ENCODE results near the gene TM7SF2. TPM values are rescaled to one million over a fixed set of nuclear protein-coding genes. Genes with fewer than 3 reads are reported as not detected.

The TM7SF2 gene
- polyA plus RNA-seq, 3 donors = 68.6 to 89.4 (median 70.8) TPM

- DNase-seq (ENCODE audit: low read depth in 3 of 3, low spot score in 2 of 3) = no peak
Observed at GRCh38 chr11:65127473-65128181, 16.0 kb downstream of the TM7SF2 start.

GRCh38 chr11:65128182-65129145, 16.8 kb downstream of the TM7SF2 start:
- DNase-seq (ENCODE audit: low read depth in 3 of 3, low spot score in 2 of 3) = no peak

- no peak for DNase-seq (ENCODE audit: low read depth in 3 of 3, low spot score in 2 of 3)
Observed at GRCh38 chr11:65129649-65130441, 18.2 kb downstream of the TM7SF2 start.

GRCh38 chr11:65130631-65131416, 19.2 kb downstream of the TM7SF2 start:
- no peak for DNase-seq (ENCODE audit: low read depth in 3 of 3, low spot score in 2 of 3)

GRCh38 chr11:65131417-65131776, 19.7 kb downstream of the TM7SF2 start:
- DNase-seq (ENCODE audit: low read depth in 3 of 3, low spot score in 2 of 3) = no peak

GRCh38 chr11:65131895-65132237, 20.2 kb downstream of the TM7SF2 start:
- no peak for DNase-seq (ENCODE audit: low read depth in 3 of 3, low spot score in 2 of 3)

- no peak for DNase-seq (ENCODE audit: low read depth in 3 of 3, low spot score in 2 of 3)
Observed at GRCh38 chr11:65132238-65132987, 20.7 kb downstream of the TM7SF2 start.

- DNase-seq (ENCODE audit: low read depth in 3 of 3, low spot score in 2 of 3) = no peak
Observed at GRCh38 chr11:65132988-65133700, 21.5 kb downstream of the TM7SF2 start.

GRCh38 chr11:65133724-65134123, 22.1 kb downstream of the TM7SF2 start:
- DNase-seq (ENCODE audit: low read depth in 3 of 3, low spot score in 2 of 3) = no peak

GRCh38 chr11:65134240-65134951, 22.7 kb downstream of the TM7SF2 start, which contains the start of gene SYVN1:
TSS of gene SYVN1 (minus strand) at chr11:65134519. CDS start at chr11:65133601, 918 bp downstream.
- peak in 2 of 3 donors; percentile 81 to 89 for DNase-seq (ENCODE audit: low read depth in 3 of 3, low spot score in 2 of 3)

GRCh38 chr11:65134952-65135632, 23.4 kb downstream of the TM7SF2 start:
- DNase-seq (ENCODE audit: low read depth in 3 of 3, low spot score in 2 of 3) = peak; percentile 91 to 95 (median 92)

GRCh38 chr11:65135633-65136145, 24.0 kb downstream of the TM7SF2 start:
- no peak for DNase-seq (ENCODE audit: low read depth in 3 of 3, low spot score in 2 of 3)

- no peak for DNase-seq (ENCODE audit: low read depth in 3 of 3, low spot score in 2 of 3)
Observed at GRCh38 chr11:65136515-65137096, 24.9 kb downstream of the TM7SF2 start.

- DNase-seq (ENCODE audit: low read depth in 3 of 3, low spot score in 2 of 3) = no peak
Observed at GRCh38 chr11:65141896-65142494, 30.3 kb downstream of the TM7SF2 start.

GRCh38 chr11:65147352-65148075, 35.8 kb downstream of the TM7SF2 start:
- no peak for DNase-seq (ENCODE audit: low read depth in 3 of 3, low spot score in 2 of 3)

- no peak for DNase-seq (ENCODE audit: low read depth in 3 of 3, low spot score in 2 of 3)
Observed at GRCh38 chr11:65148657-65149056, 37.0 kb downstream of the TM7SF2 start.
